Esophagus muscularis mucosa (tissue), 4 donors: ENCODE data around the gene CAPN14. TPM values are rescaled to one million over a fixed set of nuclear protein-coding genes. Genes with fewer than 3 reads are reported as not detected.

Experiments used
- DNase-seq: peaks from one replicate; pipeline ENCODE4 v3.0.0-alpha.2; 2017; ENCODE audit errors: extremely low spot score
- H3K27ac ChIP-seq, 4 donors: fragments of 200-600 bp; sonication (generic); replicated peaks in 1 of 4; 1 replicate in 3 of 4; 2 replicates in 1 of 4; pipeline ENCODE4 v1.5.1; 2016 to 2019; ENCODE audit warnings: mild to moderate bottlenecking in 1 of 4
- H3K27me3 ChIP-seq, 4 donors: fragments of 200-600 bp; sonication (generic); one replicate each; pipeline versions ENCODE4 v1.5.1 to v1.6.0; 2016 to 2019
- H3K36me3 ChIP-seq, 4 donors: fragments of 200-600 bp; sonication (generic); one replicate each; pipeline ENCODE4 v1.5.1; 2016 to 2019
- H3K4me1 ChIP-seq, 4 donors: fragments of 200-600 bp; sonication (generic); one replicate each; pipeline ENCODE4 v1.5.1; 2016 to 2019
- H3K4me3 ChIP-seq, 4 donors: fragments of 200-600 bp; sonication (generic); 1 replicate in 2 of 4; 2 replicates in 2 of 4; pipeline ENCODE4 v1.5.1; 2016 to 2019; ENCODE audit warnings: mild to moderate bottlenecking in 4 of 4, moderate library complexity in 1 of 4
- H3K9me3 ChIP-seq, 4 donors: fragments of 200-600 bp; sonication (generic); 1 replicate in 3 of 4; 2 replicates in 1 of 4; pipeline ENCODE4 v1.5.1; 2016 to 2019
- CTCF ChIP-seq, 3 experiments: fragments of 200-600 bp in 2 of 3; fragments of 450-650 bp in 1 of 3; sonication (generic) in 2 of 3; IDR thresholded peaks; one replicate each; pipeline ENCODE4 v1.5.1; 2017 to 2019; ENCODE audit warnings: antibody characterized with exemption in 3 of 3, mild to moderate bottlenecking in 2 of 3, moderate library complexity in 1 of 3
- EP300 ChIP-seq: sonication (generic); formaldehyde crosslinking; IDR thresholded peaks from one replicate; pipeline ENCODE4 v1.6.1; 2017; ENCODE audit warnings: antibody characterized with exemption
- POLR2A ChIP-seq: fragments of 450-650 bp; IDR thresholded peaks from one replicate; pipeline ENCODE4 v1.6.1; 2017; ENCODE audit warnings: antibody characterized with exemption, moderate library complexity, mild to moderate bottlenecking, low read depth
- POLR2AphosphoS5 ChIP-seq, 2 donors: sonication (generic); formaldehyde crosslinking; IDR thresholded peaks; one replicate each; pipeline ENCODE4 v1.6.1; 2017; ENCODE audit warnings: antibody characterized with exemption in 2 of 2
- WGBS: methylation state at CpG from one replicate; pipeline ENCODE4 v1.1.5; 2018; 5-methylcytosine and 5-hydroxymethylcytosine counted together
- intact Hi-C: fragments of 100-400 bp; cut with DNase I; formaldehyde crosslinking; loops from one replicate; pipeline ENCODE4 v1.15.1; 2023
- total RNA-seq, 4 donors: library from RNA; depleted of rRNA; stranded (reverse); fragments of >200 nt; gene quantifications; one replicate each; pipeline versions ENCODE4 v1.1.0 to v1.2.1, GENCODE V29; 2016

The CAPN14 gene
- total RNA-seq, 4 donors from 2014 or later, result 0.42 TPM; not detected in 3

- intact Hi-C loops, result no loop called here
- no peak for DNase-seq
- Histone ChIP-seq H3K27ac (no peak overlapping the region), H3K9me3 (no peaks in the 10 kb centered on the region), H3K36me3 (no peaks in the 10 kb centered on the region), H3K4me3 (no peak overlapping the region), H3K27me3 (peaks cover 0 to 22% (median 0%) of the 10 kb centered on the region in 4 donors), H3K4me1 (no peaks in the 10 kb centered on the region)
- no peak for TF ChIP-seq POLR2A
- TF ChIP-seq POLR2AphosphoS5 (IDR thresholded peaks at IDR 0.05), result no peak
- no peak for TF ChIP-seq CTCF (IDR thresholded peaks at IDR 0.05)
- no peak for TF ChIP-seq EP300
- WGBS, result 87% methylated on average over 5 of the region's 5 CpGs
Observed at GRCh38 chr2:31147645-31148044, 69.7 kb downstream of the CAPN14 start.

- H3K9me3 ChIP-seq, result no peaks in the 10 kb centered on the region
- 49% methylated on average over 3 of the region's 3 CpGs for WGBS
Observed at GRCh38 chr2:31142110-31142509, 75.2 kb downstream of the CAPN14 start.

GRCh38 chr2:31141443-31142085 is 75.8 kb downstream of the CAPN14 start:
- no peak overlapping the region for H3K4me3 ChIP-seq
- no peaks in the 10 kb centered on the region for H3K36me3 ChIP-seq
- H3K9me3 ChIP-seq, result no peaks in the 10 kb centered on the region
- no peak for DNase-seq
- peaks cover 0 to 22% (median 14%) of the 10 kb centered on the region in 4 donors for H3K27me3 ChIP-seq
- H3K27ac ChIP-seq, result no peak overlapping the region
- TF ChIP-seq POLR2AphosphoS5 (IDR thresholded peaks at IDR 0.05) (no peak), POLR2A (no peak), CTCF (IDR thresholded peaks at IDR 0.05) (no peak), EP300 (no peak)
- WGBS, result 84% methylated on average over 15 of the region's 15 CpGs
- peaks cover 12 to 23% (median 23%) of the 10 kb centered on the region in 4 donors for H3K4me1 ChIP-seq
- intact Hi-C loops, result no loop called here

More at GRCh38 chr2:31142110-31142509, 75.2 kb downstream of the CAPN14 start:
- Histone ChIP-seq H3K4me3 (no peak overlapping the region), H3K36me3 (no peaks in the 10 kb centered on the region), H3K27me3 (peaks cover 0 to 17% (median 9%) of the 10 kb centered on the region in 4 donors), H3K27ac (no peak overlapping the region), H3K4me1 (peaks cover 12 to 19% (median 18%) of the 10 kb centered on the region in 4 donors)
- DNase-seq, result no peak
- intact Hi-C loops, result no loop called here
- no peak for TF ChIP-seq POLR2A
- no peak for TF ChIP-seq POLR2AphosphoS5 (IDR thresholded peaks at IDR 0.05)
- no peak for TF ChIP-seq CTCF (IDR thresholded peaks at IDR 0.05)
- no peak for TF ChIP-seq EP300

- DNase-seq, result peak; percentile 74
Observed at GRCh38 chr2:31140151-31140550, 77.2 kb downstream of the CAPN14 start.

More at GRCh38 chr2:31140151-31140550, 77.2 kb downstream of the CAPN14 start:
- Histone ChIP-seq H3K4me3 (no peak overlapping the region), H3K4me1 (peaks cover 12 to 23% (median 23%) of the 10 kb centered on the region in 4 donors), H3K27me3 (peaks cover 0 to 36% (median 24%) of the 10 kb centered on the region in 4 donors), H3K36me3 (no peaks in the 10 kb centered on the region), H3K9me3 (no peaks in the 10 kb centered on the region), H3K27ac (no peak overlapping the region)
- TF ChIP-seq POLR2AphosphoS5 (IDR thresholded peaks at IDR 0.05) (no peak), EP300 (no peak), CTCF (IDR thresholded peaks at IDR 0.05) (no peak), POLR2A (no peak)
- WGBS, result 91% methylated on average over 7 of the region's 8 CpGs
- intact Hi-C loops, result no loop called here
